Renal cortex interstitium (tissue), 15 donors: ENCODE data around the gene CMPK2. TPM values are rescaled to one million over a fixed set of nuclear protein-coding genes. Genes with fewer than 3 reads are reported as not detected.
"Not testable (repeated sequence)": the region's sequence is repeated elsewhere in the genome, so short reads cannot be mapped to it uniquely, and the experiment has no call there.

Experiments
- DNase-seq, 11 donors: peaks; one replicate each; pipeline ENCODE4 v3.0.0-alpha.2; 2013; ENCODE audit warnings: low read depth in 9 of 11, low spot score in 4 of 11; ENCODE audit errors: extremely low read depth in 1 of 11
- long read RNA-seq, 16 experiments: transcript quantifications; one replicate each; lab custom pipeline, GENCODE V29; 2026
- polyA plus RNA-seq, 3 donors: library from polyadenylated mRNA; unstranded; fragments of 120-200 nt; gene quantifications; one replicate each; pipeline ENCODE4 v1.2.1, GENCODE V29; 2013; ENCODE audit not compliant: insufficient read length in 3 of 3

The CMPK2 gene
- polyA plus RNA-seq, result 1 to 10 TPM; 3.5 to 4.1 (median 3.8) TPM
- long read RNA-seq, donor 1, result 0 reads
- long read RNA-seq, donor 2, partial matches to known transcripts, result 0 of 1 reads
- long read RNA-seq, donor 2, other reads (novel, unspliced or antisense), result 0 of 1 reads
- long read RNA-seq, donor 3, partial matches to known transcripts, result 0 of 1 reads
- long read RNA-seq, donor 3, other reads (novel, unspliced or antisense), result 0 of 1 reads
- long read RNA-seq, donor 4, result 0 reads
- long read RNA-seq, donor 5, result 0 reads
- long read RNA-seq, donor 6, result 0 reads
- long read RNA-seq, donor 7, result 0 reads
- long read RNA-seq, donor 8, partial matches to known transcripts, result 0 of 3 reads
- long read RNA-seq, donor 8, other reads (novel, unspliced or antisense), result 0 of 3 reads
- long read RNA-seq, donor 9, result 0 reads
- long read RNA-seq, donor 10, partial matches to known transcripts, result 0 of 1 reads
- long read RNA-seq, donor 10, other reads (novel, unspliced or antisense), result 0 of 1 reads
- long read RNA-seq, donor 11, result 0 reads
- long read RNA-seq, donor 12, result 0 reads
- long read RNA-seq, donor 13, partial matches to known transcripts, result 6 of 6 reads
- long read RNA-seq, donor 13, other reads (novel, unspliced or antisense), result 0 of 6 reads
- long read RNA-seq, donor 14, partial matches to known transcripts, result 0 of 1 reads
- long read RNA-seq, donor 14, other reads (novel, unspliced or antisense), result 0 of 1 reads
- long read RNA-seq, donor 15, partial matches to known transcripts, result 0 of 2 reads
- long read RNA-seq, donor 15, other reads (novel, unspliced or antisense), result 0 of 2 reads
- long read RNA-seq, donor 16, partial matches to known transcripts, result 0 of 2 reads
- long read RNA-seq, donor 16, other reads (novel, unspliced or antisense), result 0 of 2 reads

- DNase-seq, result peak in 8 of 11 donors; percentile 24 to 51 (median 39)
These were observed at the start of gene CMPK2 for GRCh38 chr2:6865346-6866274. TSS of gene CMPK2 (minus strand) at chr2:6865907. CDS start at chr2:6865696, 211 bp downstream.

GRCh38 chr2:6915399-6915798 is 49.7 kb upstream of the CMPK2 start:
- no peak for DNase-seq

- no peak for DNase-seq
These were observed 49.1 kb upstream of the CMPK2 start for GRCh38 chr2:6914828-6915227.

DNA sequence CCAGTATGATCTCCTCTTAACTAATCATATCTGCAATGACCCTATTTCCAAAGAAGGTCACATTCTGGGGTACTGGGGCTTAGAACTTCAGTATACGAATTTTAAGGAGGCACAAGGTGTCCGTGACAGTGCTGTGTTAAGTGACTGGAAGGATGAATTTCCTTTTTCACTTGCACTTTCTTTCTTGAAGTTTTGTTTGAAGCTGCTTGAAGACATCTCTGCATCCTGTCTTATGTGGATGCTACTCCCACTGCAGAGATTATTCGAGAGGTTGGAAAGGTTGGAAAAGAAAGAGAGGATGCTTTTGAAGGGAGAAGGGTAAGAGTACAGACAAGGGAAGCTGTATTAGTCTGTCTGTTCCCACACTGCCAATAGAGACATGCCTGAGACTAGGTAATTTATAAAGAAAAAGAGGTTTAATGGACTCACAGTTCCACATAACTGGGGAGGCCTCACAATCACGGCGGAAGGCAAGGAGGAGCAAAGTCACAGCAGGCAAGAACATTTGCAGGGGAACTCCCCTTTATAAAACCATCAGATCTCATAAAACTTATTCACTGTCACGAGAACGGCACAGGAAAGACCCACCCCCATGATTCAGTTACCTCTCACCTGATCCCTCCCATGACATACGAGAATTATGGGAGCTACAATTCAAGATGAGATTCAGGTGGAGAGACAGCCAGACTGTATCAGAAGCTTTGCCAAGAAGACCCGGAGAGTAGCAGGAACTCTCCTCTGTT is 47.9 kb upstream of the CMPK2 start:
- DNase-seq, result no peak

- no peak for DNase-seq
These were observed 46.0 kb upstream of the CMPK2 start for GRCh38 chr2:6911721-6912120.

GRCh38 chr2:6909431-6910385 is 44.0 kb upstream of the CMPK2 start:
- no peak for DNase-seq

GRCh38 chr2:6908291-6908690 is 42.6 kb upstream of the CMPK2 start:
- DNase-seq, result no peak

DNA sequence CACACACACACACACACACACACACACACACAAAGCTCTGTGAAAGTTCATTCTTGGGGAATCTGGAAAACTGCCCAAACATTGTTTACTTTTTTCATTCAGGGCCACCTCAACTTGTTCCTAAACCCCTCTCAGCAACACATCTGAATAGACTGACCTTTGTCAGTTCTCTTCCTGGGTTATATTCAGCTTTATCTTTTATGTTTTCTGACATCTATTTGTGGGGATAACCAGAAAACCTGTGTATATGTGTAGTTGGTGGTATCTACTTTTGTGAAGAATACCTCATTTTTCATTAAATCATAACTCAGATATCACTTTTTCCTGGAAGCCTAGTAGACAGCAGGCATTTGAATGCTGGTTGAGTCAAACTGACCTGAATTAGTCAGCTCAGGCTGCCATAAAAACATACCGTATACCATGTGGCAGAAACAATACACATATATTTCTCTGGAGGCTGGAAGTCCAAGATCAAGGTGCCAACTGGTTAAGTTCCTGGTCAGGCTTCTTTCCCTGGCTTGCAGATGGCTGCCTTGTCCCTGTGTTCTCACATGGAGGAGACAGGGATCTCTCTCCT is 40.5 kb upstream of the CMPK2 start:
- DNase-seq, result no peak

DNA sequence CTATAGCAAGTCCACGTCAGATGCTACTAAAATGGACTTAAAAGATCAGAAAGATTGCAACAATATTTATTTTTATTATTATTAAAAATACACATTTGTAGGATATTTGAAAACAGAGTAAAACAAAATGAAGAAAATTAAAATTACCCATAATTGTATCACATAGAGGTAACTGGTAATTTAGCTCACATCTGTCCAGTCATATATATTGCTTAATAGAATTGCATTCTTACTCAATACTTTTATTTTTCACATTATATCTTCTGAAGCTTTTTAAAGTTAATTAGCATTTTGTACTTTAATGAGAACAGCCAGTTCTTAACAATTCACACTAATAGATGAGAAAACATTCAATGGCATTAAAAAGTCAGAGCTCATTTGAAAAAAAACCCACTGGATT is 40.0 kb upstream of the CMPK2 start:
- no peak for DNase-seq

- not testable (repeated sequence) for DNase-seq
These were observed 36.9 kb upstream of the CMPK2 start for GRCh38 chr2:6902581-6902980.

DNA sequence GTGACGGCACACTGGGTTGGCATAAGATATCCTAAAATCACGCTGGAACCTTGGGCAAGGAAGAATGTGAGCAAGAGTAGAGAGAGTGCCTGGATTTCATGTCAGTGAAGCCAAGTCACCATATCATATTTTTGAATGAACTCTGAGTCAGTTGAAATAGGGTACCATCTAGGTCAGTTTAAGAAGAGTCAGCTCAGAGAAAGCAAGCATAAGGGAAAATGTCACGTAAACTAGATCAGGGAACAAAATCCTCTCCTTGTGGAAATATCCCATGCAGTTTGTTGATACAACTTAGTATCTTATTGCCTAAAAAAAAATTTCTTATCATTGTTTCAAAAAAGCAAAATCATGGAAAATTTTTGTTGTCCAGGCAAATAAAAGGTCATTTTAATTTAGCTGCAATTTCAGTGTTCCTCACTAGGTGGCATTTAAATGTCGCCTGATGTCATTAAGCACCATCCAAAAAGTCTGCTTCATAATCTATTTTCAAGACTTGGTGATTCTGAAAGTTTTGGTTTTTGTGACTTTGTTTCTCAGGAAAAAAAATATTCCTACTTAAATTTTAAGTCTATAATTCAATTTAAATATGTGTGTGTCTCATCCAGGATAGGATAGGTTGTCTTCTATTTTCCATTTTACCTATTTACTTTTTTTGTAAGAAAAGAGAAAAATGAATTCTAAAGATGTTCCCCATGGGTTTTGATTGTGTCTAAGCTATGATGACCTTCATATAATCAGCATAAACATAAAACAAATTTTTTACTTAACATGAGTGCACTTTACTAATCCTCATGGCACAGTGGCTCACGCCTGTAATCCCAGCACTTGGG is 31.4 kb upstream of the CMPK2 start:
- DNase-seq, result no peak

DNA sequence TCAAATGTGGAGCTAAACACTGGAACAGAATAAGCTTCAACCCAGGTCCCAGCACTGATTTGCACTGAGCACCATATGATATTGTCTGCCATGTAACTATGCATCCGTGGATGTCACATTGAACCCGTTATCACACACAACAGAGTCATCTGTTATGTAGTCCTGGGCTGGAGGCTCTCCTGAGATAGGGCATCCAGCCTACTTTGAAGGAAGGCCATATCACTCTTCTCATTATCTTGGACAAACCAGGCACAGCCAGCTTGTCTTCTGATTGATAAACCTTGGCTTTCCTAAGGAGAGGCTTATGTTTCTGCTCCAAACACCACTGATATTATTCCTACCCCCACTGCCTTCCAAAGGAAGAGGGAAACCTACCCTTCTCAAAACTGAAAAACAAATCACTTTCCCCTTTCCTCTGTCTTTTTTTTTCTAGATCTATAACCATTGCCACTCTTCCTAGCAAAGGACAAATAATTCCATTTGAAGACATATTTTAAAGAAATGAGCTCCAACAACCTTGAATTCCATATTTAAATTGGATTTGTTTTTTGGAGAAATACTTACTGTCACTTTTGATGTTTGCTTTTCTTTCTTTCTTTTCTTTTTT is 28.3 kb upstream of the CMPK2 start:
- no peak for DNase-seq

DNA sequence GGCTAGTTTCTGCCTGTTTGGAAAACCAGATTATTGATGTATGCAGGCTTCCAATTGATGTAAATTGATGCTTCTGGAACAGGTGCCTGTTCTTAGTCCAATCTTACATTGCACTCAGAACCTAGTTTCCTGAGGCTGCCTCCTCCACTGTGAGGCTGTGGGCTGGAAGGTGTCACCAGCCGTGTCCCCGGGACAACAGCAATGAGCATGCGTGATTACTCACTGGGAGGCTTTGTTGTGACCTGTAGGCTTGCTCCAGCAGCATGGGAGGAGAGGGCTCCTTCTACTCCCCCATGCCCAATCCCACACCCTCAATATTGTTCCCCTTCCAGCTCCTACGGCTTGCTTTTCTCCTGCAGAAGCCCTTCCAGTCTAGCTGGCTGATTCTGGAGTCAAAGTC is 23.0 kb upstream of the CMPK2 start:
- DNase-seq, result no peak

DNA sequence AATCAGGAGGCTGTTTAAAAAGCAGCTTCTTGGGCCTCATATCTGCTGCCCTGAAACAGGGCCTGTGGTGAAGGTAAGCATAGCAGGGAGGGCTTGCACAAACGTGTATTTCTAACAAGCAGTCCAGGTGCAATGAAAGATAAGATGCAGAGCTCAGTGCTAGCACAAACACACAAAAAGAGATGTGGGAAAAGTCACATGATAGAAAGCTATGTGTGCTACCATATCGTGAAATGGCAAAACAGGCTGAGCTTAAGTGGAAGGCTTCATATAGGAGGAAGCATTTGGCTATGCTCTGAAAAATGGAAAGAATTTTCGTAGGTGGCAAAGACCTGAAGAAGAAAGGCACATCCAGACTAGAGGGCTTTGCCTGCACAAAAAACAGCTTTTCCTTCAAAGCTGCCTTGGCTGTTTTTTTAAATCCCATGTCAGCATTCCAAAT is 22.1 kb upstream of the CMPK2 start:
- no peak for DNase-seq

GRCh38 chr2:6885968-6886367 is 20.3 kb upstream of the CMPK2 start:
- DNase-seq, result no peak

- DNase-seq, result no peak
These were observed 19.8 kb upstream of the CMPK2 start for GRCh38 chr2:6885551-6885950.
